ENCODE data around the gene ZXDC.

DNA sequence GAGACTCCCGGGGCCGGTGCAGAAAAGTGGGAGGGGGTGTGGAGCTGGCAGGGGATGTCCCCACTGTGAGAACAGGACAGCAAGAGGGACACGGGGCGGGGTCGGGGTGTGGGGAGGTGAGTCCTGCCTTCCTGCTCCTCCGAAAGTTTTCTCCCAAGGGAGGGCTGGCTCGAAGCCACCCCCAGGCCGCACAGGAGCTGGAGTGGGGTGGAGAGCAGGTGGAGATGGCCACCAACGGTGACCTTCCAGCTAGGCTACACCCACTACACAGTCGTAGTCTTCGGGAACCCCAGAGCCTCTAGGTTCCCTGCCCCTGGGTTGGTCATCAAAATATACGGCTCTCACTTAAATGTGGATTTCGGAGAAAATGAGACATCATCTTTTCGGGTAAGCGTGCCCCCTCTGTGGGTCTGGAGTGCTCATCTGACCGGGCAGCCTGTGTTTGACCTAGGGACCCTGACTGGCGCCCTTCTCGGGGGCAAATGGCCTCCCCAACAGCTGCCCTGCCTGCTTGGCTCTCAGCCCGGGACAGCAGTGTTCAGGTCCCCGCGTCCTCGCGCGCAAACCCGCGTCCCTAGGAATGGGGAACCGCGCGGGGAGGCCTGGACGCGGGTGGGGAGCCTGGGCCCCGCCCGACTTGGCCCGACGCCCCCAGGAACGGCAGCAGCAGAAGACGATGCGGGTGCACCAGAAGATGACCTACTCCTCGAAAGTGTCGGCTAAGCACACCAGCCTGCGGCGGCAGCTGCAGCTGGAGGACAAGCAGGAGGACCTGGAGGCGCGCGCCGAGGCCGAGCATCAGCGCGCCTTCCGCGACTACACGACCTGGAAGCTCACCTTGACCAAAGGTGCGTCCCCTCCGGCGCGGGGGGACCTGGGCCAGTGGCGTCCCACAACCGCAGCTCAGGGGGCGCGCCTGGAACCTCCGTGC is 59.8 kb downstream of the ZXDC start:
- TF ChIP-seq, protein P1, sequence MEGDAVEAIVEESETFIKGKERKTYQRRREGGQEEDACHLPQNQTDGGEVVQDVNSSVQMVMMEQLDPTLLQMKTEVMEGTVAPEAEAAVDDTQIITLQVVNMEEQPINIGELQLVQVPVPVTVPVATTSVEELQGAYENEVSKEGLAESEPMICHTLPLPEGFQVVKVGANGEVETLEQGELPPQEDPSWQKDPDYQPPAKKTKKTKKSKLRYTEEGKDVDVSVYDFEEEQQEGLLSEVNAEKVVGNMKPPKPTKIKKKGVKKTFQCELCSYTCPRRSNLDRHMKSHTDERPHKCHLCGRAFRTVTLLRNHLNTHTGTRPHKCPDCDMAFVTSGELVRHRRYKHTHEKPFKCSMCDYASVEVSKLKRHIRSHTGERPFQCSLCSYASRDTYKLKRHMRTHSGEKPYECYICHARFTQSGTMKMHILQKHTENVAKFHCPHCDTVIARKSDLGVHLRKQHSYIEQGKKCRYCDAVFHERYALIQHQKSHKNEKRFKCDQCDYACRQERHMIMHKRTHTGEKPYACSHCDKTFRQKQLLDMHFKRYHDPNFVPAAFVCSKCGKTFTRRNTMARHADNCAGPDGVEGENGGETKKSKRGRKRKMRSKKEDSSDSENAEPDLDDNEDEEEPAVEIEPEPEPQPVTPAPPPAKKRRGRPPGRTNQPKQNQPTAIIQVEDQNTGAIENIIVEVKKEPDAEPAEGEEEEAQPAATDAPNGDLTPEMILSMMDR (IDR thresholded peaks at IDR 0.05): no peak
- TF ChIP-seq EP300 (IDR thresholded peaks at IDR 0.05) (no peak), POLR2AphosphoS5 (IDR thresholded peaks at IDR 0.05) (no peak), POLR2A (IDR thresholded peaks at IDR 0.05) (no peak)

Measured in gastroesophageal sphincter (tissue), 3 donors.